Glutamatergic neuron (in vitro differentiated cells): ENCODE measurements around the gene NLRP13. TPM values are rescaled to one million over a fixed set of nuclear protein-coding genes. Genes with fewer than 3 reads are reported as not detected.
"Not testable (repeated sequence)": the region's sequence is repeated elsewhere in the genome, so short reads cannot be mapped to it uniquely, and the experiment has no call there.

Source experiments
- DNase-seq: peaks from one replicate; pipeline ENCODE4 v3.0.0; 2022
- H3K27ac Mint-ChIP-seq: one replicate; pipeline ENCODE4 v1.8.0; 2020; ENCODE audit warnings: mild to moderate bottlenecking, mixed read lengths, inconsistent platforms; ENCODE audit not compliant: unreplicated experiment
- H3K27me3 Mint-ChIP-seq: one replicate; pipeline ENCODE4 v1.8.0; 2020; ENCODE audit warnings: mild to moderate bottlenecking, moderate library complexity, mixed read lengths, inconsistent platforms; ENCODE audit not compliant: unreplicated experiment
- H3K36me3 Mint-ChIP-seq: one replicate; pipeline ENCODE4 v1.8.0; 2020; ENCODE audit warnings: mild to moderate bottlenecking, mixed read lengths, inconsistent platforms; ENCODE audit not compliant: unreplicated experiment
- H3K4me1 Mint-ChIP-seq: one replicate; pipeline ENCODE4 v1.8.0; 2020; ENCODE audit warnings: mild to moderate bottlenecking, low read depth, mixed read lengths, inconsistent platforms; ENCODE audit not compliant: unreplicated experiment
- H3K4me3 Mint-ChIP-seq: one replicate; pipeline ENCODE4 v1.8.0; 2020; ENCODE audit warnings: mild to moderate bottlenecking, mixed read lengths, inconsistent platforms; ENCODE audit not compliant: unreplicated experiment
- H3K9me3 Mint-ChIP-seq: one replicate; pipeline ENCODE4 v1.8.0; 2020; ENCODE audit warnings: mild to moderate bottlenecking, moderate library complexity, mixed read lengths, inconsistent platforms; ENCODE audit not compliant: unreplicated experiment
- total RNA-seq: library from RNA; stranded (reverse); fragmentation: NEBNext Ultra II Directional; extraction: Animal tissue kit (Norgen Biotek cat#: 25700); gene quantifications from one replicate; pipeline ENCODE4 v1.2.1, GENCODE V29; 2021; ENCODE audit not compliant: unreplicated experiment
- TF ChIP-seq, protein P1 (sequence below): fragments of 200-600 bp; sonication (generic); IDR thresholded peaks from one replicate; pipeline ENCODE4 v1.5.0; 2021; ENCODE audit not compliant: partially characterized antibody, unreplicated experiment

Gene NLRP13
- total RNA-seq, 1 donor from 2014 or later: not detected

DNA sequence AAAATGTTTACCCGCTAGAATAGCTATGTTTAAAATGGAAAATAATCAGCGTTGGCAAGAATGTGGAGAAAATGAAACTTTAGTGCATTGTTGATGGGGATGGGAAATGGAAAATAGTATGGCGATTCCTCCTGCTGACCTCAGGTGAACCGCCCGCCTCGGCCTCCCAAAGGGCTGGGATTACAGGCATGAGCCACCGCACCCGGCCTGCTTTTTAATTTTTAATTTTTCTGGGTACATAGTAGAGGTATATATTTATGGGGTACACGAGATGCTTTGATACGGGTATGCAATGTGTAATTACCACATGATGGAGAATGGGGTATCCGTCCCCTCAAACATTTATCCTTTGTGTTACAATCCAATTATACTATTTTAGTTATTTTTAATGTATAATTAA is 8.2 kb upstream of the NLRP13 start:
- Mint-ChIP-seq H3K27me3 (peaks cover 7% of the 10 kb centered on the region), H3K9me3 (peaks cover 13% of the 10 kb centered on the region), H3K4me1 (no peaks in the 10 kb centered on the region), H3K36me3 (peaks cover 6% of the 10 kb centered on the region), H3K4me3 (no peak overlapping the region), H3K27ac (no peak overlapping the region)
- no peak for DNase-seq
- TF ChIP-seq, protein P1, sequence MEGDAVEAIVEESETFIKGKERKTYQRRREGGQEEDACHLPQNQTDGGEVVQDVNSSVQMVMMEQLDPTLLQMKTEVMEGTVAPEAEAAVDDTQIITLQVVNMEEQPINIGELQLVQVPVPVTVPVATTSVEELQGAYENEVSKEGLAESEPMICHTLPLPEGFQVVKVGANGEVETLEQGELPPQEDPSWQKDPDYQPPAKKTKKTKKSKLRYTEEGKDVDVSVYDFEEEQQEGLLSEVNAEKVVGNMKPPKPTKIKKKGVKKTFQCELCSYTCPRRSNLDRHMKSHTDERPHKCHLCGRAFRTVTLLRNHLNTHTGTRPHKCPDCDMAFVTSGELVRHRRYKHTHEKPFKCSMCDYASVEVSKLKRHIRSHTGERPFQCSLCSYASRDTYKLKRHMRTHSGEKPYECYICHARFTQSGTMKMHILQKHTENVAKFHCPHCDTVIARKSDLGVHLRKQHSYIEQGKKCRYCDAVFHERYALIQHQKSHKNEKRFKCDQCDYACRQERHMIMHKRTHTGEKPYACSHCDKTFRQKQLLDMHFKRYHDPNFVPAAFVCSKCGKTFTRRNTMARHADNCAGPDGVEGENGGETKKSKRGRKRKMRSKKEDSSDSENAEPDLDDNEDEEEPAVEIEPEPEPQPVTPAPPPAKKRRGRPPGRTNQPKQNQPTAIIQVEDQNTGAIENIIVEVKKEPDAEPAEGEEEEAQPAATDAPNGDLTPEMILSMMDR: no peak

DNA sequence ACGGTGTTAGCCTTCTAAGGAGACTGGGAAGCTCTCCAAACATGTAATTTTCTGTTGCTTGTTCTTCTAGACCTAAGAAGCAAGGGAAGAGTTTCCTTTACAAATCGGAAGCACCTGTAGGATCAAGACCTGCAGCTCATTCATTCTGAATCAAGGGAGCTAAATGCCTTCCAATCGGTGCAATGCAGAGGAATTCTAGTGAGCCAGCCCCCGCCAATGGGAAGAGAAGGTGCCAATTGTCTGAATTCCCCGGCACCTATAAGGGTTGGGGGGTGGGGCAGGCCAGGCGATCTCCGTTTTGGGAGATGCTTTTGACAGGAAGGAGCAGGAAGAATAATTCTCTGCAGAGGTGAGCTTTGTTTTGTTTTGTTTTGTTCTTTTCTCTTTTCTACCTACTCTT is 7.1 kb upstream of the NLRP13 start:
- no peaks in the 10 kb centered on the region for H3K4me1 Mint-ChIP-seq
- H3K9me3 Mint-ChIP-seq: peaks cover 19% of the 10 kb centered on the region
- H3K36me3 Mint-ChIP-seq: peaks cover 12% of the 10 kb centered on the region
- H3K27ac Mint-ChIP-seq: no peak overlapping the region
- no peak overlapping the region for H3K4me3 Mint-ChIP-seq
- peaks cover 7% of the 10 kb centered on the region for H3K27me3 Mint-ChIP-seq
- no peak for DNase-seq
- TF ChIP-seq, protein P1: no peak

DNA sequence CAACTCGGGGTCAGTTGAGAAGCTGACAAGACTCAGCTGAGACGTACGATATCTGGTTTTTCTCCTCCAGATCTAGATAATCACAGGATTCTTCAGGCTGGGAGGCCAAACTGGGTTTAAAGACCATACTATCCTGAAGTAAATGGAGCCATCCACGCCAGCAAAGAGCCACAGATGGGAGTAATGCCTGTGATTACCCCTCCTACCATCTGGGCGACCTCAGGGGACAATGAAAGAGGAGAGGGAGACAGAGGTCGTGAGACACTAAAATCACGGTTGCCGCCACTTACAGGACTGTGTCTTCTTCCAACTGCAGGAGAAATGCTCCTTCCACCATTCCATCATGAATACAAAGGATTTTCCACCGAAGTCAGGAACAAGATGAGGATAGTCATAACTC is 3.1 kb upstream of the NLRP13 start:
- no peaks in the 10 kb centered on the region for H3K4me1 Mint-ChIP-seq
- TF ChIP-seq, protein P1: no peak
- H3K36me3 Mint-ChIP-seq: peaks cover 14% of the 10 kb centered on the region
- no peak overlapping the region for H3K4me3 Mint-ChIP-seq
- H3K27ac Mint-ChIP-seq: no peak overlapping the region
- DNase-seq: no peak
- no peaks in the 10 kb centered on the region for H3K27me3 Mint-ChIP-seq
- peaks cover 16% of the 10 kb centered on the region for H3K9me3 Mint-ChIP-seq

DNA sequence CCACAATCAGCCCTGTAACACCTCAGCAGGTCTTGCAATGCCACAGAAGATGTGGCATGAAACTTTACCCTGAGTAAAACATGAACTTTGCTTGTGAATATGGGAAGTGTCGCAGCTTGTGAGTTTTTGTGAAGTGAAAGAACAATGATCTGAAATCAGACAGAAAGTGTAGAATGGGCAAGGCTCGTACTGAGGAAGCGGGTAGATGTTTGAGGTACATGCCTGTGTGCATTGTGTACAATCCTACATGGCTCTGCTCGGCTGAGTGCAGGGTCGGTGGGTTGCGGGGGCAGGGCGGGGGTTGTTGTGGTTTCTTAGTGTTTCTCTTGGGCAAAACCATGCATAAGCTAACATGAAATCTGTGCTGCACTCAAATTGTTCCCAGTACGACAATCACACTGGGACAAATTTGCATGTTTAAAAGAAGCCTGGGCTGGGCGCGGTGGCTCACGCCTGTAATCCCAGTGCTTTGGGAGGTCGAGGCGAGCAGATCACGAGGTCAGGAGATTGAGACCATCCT is 1.1 kb downstream of the NLRP13 start:
- peaks cover 14% of the 10 kb centered on the region for H3K36me3 Mint-ChIP-seq
- TF ChIP-seq, protein P1: no peak
- H3K9me3 Mint-ChIP-seq: peaks cover 23% of the 10 kb centered on the region
- H3K4me3 Mint-ChIP-seq: no peak overlapping the region
- DNase-seq: no peak
- no peaks in the 10 kb centered on the region for H3K4me1 Mint-ChIP-seq
- no peaks in the 10 kb centered on the region for H3K27me3 Mint-ChIP-seq
- no peak overlapping the region for H3K27ac Mint-ChIP-seq

DNA sequence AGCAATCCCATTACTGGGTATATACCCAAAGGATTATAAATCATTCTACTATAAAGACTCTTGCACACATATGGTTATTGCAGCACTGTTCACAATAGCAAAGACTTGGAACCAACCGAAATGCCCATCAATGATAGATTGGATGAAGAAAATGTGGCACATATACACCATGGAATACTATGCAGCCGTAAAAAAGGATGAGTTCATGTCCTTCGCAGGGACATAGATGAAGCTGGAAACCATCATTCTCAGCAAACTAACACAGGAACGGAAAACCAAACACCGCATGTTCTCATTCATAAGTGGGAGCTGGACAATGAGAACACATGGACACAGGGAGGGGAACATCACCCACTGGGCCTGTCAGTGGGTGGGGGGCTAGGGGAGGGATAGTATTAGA is 2.9 kb downstream of the NLRP13 start:
- not testable (repeated sequence) for H3K36me3 Mint-ChIP-seq, H3K27me3 Mint-ChIP-seq, H3K4me3 Mint-ChIP-seq, H3K4me1 Mint-ChIP-seq, H3K27ac Mint-ChIP-seq, DNase-seq
- H3K9me3 Mint-ChIP-seq: peaks cover 19% of the 10 kb centered on the region
